Effector CD4-positive, alpha-beta T cell (primary cell): ENCODE data around the gene SPTBN5.

Experiments
- DNase-seq: peaks from one replicate; pipeline ENCODE4 v3.0.0-alpha.2; 2020

Gene SPTBN5

DNA sequence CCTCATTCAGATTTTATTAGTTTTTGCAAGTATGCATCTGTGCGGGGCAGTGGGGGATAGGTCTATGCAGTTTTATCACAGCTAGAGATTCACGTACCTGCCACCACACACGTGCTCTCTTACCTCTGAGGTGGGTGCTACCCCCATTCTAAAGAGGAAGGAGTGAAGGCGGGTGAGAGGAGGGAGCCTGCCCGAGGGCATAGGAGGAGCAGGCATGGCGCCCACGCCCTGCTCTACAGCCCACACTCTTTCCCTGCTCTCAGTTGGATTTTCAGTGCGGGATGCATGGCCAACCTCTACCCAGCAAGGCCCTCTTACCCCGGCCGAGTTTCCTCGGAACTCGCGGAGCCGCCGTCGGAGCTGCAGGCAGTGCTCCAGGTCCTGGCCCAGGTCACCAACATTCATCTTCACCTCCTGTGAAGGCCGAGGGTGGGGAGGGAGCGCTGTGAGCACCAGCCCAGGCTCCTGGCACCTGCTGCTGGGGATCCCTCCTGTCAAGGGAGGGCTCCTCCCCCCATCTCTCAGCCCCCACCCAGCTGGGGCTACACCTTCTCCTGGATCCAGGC is 28.3 kb downstream of the SPTBN5 start:
- DNase-seq = no peak

DNA sequence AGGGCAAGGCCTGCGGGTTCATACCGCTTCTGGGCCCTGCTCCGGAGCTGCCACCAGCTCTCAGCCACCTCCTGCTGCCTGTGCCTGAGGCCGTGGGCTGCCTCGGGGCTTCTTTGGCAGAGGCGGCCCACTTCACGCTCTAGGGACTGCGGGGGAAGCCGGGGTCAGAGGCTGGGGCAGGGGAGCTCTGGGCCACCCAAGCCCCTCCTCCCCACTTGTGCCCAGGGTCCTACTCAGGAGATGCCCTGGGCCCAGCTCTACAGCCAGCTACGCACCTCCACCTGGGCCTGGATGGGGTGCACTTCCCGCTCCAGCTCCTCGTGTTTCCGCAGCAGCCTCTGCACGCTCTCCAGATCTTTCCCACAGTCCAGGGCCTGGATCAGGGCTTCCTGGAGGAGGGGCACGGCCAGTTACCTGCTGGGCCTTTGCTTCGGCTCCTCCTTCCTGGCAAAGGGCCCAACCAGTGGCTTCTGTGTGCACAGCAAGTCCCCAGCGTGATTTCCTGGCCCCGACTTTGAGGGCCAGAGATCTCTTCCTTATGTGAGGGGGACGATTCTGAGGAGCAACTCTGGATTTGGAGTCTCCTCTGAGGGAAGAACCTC is 31.2 kb downstream of the SPTBN5 start:
- no peak for DNase-seq

DNA sequence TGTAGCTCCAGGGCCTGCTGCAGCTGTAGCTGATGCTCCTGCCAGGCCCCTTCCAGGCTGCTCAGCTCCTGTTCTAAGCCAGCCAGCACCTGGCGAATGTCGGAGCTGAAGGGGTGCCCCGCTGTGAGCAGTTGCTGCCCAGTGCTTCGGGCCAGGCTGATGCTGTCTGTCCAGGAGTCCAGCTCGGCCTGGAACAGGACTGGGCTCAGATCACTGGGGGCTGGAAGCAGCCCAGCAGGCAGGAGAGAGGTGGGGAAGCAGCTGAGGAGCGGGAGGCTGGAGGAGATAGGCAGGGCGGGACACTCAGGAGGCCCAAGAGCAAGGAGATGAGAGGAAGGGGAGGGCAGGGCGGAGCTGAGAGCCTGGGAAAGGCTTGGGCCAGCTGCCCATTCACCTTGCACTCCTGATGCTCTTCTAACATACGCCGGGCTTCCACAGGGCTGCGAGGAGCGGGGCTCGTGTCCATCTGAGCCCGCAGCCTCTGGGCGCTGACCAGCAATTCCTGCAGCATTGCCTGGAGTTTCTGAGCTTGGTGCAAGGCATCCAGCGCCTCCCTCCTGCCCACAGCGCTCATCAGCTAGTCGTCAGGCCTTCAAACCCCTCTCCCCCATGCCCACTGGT is 32.0 kb downstream of the SPTBN5 start:
- DNase-seq = no peak

DNA sequence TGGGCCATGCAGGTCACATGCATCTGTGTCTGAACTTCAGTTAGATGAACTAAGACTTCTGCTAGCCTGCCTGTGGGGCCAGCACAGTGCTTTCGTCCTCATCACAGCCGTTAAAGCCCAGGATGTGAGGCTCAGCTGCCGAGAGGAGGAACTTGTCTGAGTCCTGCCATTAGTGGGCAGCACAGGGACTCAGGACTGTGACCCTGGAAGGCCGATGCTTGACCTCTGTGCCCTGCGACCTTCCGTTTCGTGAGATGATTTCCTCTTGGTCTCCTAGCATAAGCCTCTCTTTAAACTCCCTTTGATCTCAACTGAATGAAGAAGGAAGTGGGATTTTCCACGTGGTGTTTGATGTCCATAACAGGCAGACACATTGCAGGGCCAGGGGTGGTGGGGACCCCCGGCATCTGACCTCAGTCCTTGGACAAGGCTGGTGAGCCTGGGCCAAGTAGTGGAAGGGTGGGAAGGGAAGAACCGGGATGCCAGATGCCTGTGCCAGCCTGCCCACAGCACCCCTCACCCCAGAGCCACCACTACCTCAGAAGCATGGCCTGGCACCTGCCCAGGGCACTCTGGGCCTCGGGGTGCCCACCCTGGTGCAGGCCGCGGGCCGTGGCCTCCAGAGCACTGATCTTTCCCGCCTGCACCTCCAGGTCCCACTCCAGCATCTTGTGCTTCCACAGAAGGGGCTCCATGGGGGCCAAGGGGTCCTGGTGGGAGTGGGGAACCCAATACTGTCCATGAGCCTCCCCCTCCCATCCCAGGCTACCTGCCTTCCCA is 33.6 kb downstream of the SPTBN5 start:
- no peak for DNase-seq

DNA sequence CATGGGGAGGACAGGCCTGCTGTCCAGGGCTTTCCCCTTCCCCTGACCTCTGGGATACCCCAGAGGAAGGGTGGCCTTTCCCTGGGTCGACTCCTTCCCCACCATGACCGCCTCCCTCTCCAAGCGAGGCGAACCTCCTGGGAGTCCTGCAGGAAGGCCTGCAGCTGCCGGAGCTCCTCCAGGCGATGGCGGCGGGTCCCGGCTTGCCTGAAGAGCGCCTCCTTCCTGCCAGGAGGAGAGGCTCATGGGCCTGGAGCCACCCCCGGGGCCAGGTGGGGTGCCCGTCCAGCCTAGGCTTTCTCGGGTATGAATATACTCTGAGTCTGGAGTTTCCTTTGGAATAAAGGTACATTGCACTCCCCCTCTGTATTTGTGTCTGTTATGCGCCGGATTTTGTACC is 35.1 kb downstream of the SPTBN5 start:
- DNase-seq = no peak

DNA sequence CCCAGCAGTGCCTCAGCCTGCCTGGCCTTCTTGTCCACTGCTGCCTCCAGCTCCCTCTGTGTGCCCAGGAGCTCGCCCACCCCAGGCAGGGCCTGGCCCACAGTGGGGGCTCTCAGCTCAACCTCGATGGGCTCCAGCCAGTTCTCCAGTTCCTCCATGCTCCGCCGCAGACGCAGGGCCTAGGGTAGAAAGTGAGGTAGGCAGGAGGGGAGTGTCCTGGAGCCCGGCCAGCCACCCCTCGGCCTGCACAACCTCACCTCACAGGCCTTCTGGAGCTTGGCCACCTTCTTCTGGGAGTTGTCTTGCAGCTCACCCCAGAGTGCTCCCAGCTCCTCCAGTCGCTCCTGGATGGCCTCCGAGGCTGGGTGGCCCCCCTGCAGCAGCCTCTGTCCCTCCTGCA is 36.5 kb downstream of the SPTBN5 start:
- DNase-seq = no peak

DNA sequence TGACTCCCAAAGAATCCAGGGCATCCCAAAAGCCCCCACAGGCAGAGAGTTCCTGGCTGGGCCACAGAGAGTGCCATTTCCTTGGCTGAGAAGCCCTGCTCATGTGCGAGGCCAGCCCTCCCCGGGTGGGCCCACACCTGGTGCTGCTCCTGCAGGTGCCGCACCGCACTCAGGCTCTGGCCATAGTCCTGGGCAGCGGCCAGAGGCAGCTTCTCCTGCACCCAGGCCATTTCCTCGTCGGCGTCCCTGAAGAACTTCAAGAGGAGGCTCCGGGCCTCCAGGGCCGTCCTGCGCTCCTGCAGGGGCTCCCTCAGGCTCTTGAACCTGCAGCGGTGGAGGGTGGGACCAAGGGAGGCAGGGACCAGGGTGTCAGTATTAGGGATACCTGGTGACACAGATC is 37.1 kb downstream of the SPTBN5 start:
- no peak for DNase-seq

DNA sequence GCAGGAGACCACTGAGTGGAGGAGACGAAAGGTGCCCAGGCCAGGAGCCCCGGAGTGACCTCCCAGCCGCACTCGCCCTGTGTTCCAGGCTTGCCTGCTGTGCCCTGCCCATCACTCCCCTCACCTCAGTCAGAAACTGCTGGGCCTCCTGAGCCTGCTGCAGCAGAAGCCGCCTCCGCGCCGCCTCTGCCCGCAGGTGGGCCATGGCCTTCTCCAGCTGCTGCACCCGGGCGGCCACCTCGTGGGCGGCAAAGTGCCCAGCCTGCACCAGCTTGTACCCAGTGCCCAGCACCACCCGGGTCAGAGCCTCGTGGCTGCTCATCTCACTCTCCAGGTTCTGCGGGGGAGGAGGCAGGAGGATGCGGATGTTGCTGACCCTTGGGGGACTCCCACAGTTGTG is 37.6 kb downstream of the SPTBN5 start:
- no peak for DNase-seq

DNA sequence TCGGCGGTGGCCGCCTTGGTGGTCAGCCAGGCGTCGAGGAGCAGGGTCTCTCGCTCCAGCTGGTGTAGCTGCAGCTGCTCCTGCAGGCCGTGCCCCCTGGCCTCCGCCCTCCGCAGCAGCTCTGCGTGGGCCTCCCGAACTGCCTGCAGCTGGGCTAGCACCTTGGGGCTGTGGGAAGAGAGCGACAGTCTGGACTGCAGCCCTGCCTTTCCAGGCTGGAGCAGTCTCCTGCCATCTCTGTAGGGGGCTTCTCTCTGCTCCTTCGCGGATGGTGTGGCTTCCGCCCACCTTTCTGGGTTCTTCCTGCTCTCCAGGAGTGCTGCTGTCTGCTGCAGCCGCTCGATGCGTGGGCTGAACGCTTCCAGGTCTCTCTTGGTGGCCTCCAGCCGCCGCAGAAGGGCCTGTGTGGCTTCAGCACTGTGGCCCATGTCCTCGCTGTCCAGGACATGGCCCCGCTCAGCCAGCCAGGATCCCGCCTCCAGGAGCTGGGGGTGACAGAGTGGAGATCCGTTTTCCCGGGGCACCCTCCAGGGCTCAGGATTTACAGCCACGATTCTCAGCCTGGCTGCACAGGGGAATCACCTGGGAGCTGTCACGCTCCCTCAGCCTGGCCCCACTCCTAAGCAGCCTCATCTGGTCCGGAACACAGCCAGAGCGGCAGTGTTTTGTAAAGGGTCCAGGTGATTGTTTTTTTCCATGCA is 38.4 kb downstream of the SPTBN5 start:
- DNase-seq = no peak

DNA sequence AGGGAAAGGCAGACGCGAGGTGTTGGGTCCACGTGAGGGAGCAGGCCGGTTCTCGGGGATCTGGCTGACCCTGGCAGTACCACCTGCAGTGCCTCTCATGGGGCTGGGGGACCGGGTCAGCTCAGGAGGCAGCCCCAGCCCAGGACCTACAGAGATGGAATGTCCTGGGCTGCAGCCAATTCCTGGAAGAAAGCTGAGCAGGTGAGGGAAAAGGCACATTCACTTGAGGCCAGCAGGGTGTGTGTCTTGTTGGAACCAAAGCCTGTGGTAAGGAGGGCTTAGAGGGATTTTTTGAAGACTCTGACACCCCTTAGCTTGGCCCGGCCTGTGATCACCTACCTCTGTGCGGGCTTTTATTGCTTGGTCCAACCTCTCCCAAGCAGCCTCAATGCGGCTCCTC is 39.4 kb downstream of the SPTBN5 start:
- DNase-seq = no peak

DNA sequence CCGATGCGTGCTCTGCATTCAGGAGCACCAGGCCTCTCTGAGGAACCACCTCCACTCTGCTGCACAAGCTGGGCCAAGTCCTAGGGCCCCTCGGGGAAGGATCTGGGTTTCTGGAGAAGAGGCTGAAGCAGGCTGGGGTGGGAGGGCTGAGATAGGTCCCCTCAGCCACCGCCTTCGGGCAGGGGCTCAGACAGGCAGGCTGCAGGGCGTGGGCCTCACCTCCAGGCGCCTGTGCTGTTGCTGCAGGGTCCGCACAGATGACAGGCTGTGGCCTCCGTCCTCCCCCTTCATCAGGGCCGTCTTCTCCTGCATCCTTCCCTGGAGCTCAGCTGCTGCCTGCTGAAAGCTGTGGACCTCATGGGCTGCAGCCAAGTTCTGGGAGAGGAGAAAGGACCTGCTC is 40.0 kb downstream of the SPTBN5 start:
- DNase-seq = no peak

DNA sequence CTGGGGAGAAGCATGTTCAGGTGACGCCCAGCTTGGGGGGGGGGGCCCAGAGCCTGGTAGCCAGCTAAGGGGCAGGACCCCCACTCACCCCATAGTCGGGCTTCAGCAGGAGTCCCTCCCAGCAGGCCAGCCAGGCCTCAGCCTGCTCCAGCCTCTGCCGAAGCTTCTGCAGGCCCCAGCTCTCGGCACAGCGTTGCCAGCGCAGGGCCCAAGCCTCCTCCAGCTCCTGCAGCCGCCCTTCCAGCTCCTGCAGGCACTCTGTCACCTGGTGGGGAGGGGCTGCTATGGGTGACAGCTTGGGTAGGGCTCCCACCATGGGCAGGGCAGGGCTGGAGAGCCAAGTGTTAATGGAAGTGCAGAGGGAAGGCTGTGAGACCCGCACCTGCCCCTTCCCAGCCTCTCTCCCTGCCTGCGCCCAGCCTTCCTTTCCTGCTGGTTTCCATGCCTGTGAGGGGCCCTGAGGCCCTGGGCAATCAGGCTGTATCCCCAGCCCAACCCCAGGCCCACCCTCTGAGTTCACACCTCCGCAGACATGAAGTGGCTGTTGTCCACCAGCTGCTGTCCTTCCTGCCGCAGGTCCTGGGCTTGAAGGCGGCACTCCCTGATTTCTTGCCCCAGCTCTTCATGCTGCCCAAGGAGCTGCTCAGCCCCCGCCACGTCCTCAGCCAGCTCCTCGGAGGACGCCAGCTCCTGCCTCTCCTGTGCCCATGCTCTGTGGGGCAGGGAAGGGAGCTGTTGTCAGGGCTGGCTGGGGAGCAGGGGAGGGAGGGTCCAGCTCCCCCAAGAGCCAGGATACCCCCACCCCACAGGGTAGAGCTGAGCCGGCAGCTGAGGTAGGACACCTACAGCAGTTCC is 40.9 kb downstream of the SPTBN5 start:
- no peak for DNase-seq

DNA sequence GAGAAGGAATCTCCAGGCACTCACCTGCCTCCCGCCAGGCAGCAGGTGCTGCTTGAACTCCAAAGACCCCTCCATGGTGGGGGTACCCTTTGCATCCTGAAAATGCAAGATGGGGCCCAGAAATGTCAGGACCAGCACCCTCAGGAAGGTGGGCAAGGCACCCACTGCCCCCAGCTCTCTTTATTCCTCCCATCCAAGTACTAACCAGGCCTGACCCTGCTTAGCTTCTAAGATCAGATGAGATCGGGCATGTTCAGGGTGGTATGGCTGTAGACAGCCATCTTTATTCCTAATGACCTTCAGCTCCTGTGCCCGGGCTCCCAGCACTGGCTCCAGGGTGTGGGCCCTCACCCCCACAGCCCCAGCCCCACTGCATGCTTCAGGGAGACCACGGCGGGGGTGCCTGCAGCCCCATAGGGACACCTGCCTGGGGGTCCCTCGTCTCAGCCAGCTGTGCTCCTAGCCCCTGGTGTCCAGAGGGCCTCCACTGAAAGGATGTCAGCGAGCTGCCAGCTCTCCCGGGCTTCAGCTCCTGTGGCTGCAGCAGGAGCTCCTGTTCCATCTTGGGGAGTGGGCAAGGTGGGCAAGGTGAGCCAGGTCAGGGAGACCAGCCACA is 42.0 kb downstream of the SPTBN5 start:
- no peak for DNase-seq

DNA sequence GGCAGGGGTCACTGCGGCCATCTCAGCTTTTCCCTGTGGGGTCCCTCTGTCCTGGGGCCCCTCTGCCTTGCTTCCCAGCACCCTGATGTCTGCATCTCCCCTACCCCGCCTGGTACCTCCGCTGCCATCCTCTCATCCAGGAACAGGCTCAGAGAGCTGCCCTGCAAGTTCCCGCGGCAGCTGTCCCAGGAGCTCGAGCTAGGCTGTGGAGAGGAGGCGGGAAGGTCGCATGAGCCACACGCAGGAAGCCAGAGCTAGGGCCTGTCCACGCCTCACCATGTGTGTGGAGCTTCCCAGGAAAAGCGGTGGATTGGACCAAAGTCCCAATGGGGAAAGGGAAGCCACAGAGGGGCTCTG is 42.7 kb downstream of the SPTBN5 start:
- DNase-seq = no peak

DNA sequence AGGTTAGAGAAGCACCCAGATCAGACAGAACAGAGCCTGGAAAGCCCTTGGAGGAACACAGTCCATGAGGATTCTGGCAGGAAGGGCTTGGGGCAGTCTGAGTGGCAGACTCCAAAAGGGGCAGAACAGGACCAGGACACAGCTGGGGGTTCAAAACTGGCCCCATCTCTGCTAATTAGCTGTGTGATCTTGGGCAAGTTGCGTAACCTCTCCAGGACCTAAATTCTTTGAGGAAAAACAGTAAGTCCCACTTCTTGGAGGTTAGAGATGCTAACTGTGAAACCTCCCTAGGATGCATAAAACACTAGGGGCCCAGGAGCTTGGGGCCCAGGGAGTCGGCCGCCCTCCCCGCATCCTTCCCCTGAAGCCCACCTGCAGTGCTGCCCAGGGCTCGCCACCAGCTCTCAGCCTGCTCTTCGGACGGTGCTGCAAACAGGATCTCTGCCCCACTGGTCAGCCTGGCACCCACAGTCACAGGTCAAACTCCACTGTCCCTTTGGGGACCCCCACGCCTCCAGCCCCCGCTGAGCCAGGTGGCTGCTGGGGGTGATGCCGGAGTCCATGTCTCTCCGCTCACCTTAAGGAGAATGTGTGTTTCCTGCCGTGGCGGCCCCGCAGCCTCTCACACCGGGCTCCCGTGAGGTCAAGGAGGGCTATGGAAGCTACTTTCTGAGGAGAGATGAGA is 43.2 kb downstream of the SPTBN5 start:
- DNase-seq = no peak

DNA sequence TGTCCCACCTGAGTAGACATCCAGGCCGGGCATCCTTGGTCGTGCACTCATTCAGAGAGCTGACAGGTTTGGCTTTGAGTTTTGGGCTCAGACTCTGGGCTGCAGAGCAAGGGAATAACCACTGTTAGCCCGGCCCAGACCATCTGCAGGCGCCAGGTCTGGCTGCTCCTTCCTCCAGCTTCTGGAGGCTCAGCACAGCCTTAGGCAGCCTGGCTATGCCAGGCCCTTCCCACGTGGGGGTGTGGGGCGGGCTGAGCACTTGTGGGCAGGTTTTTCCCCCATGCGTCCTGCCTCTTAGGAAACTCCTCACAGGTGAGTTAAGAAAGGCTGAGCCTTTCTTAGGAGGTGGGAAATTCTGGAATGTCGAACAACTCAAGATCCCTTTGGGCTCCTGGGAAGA is 44.0 kb downstream of the SPTBN5 start:
- DNase-seq = no peak

DNA sequence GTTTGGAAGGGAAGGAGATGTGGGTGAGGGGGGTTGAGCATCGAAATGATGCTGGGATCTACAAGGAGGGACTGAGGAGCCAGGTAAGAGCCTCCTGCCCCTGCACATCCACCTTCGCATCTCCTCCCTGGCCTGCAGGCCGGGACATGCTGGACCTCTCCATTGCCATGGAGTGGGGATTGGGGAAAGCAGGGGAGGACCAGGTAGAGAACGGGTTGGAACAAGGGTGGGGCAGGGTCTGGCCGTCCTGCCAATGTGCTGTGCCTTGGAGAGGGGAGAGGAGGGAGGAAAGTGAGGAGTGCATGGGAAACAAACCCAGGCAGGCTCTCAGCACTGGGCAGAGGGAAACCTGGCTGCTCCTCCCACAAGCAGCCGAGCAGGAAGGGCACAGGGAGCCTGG is 44.6 kb downstream of the SPTBN5 start:
- DNase-seq = no peak

DNA sequence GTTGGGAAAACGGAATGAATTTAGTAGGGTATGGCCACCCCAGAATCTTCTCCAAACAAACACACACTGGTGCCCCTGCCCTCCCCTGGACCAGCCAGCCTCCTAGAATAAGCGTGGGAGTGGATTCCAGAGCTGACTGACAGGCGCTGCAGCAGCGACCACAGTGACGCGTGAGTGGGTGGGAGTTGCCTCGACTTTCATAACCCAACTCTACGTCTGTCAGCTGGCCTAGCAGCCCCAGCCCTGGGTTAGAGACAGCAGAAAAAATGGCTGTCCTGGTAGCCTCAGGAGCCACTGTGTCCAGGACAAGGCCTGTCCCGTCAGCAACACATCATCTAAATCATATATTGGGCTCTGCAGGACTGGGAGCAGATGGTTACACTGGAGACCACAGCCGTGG is 45.2 kb downstream of the SPTBN5 start:
- DNase-seq = no peak

DNA sequence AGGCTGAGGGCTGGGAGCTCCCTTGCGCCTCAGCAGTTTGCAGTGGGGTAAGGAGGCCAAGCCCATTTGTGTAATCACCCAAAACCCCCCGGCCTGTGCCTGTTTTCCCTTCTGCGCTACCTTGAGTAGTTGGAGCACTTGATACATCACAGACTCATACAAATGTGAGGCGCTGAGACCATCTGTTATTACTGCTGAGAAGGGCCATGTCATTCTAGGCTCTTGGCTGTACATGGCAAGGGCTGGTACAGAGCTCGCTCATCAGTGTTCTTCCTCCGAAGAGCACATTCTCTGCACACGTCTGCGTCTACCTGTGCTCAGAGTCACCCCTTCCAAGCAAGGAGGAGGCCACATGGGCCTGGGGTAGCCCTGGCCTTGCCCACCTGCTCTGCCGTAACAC is 45.9 kb downstream of the SPTBN5 start:
- no peak for DNase-seq

DNA sequence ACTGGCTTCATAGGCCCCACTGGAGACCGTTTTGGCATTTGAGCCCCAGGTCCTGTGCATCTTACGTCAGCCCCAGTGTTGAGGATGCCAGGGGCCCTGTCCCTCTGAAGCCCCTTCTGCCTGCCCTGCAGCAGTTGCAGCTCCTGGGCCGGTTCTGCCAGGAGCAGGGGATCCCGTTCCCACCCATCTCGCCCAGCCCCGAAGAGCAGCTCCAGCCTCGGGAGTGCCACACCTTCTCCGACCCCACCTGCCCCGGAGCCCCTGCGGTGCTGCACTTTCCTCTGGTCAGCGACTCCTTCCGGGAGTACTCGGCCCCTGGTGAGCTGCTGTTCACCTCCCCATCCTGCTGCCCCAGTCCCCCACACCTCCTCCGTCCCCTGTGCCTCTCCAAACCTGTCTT is 46.6 kb downstream of the SPTBN5 start:
- DNase-seq = no peak

DNA sequence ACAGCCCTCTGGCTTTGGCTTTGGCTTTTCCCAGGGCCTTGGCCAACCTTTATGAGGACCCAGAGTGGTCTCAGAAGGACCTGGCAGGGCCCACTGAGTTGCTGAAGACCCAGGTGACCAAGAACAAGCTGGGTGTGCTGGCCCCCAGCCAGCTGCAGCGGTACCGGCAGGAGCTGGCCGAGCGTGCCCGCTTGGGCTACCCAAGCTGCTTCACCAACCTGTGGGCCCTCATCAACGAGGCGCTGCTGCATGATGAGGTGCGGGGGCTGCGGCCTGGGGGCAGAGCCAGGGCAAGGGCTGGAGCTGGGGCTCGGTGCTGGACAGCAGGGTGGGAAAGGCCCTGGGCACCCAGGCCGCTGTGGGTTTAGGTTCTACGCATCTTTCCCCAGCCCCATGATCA is 49.0 kb downstream of the SPTBN5 start:
- DNase-seq = no peak

DNA sequence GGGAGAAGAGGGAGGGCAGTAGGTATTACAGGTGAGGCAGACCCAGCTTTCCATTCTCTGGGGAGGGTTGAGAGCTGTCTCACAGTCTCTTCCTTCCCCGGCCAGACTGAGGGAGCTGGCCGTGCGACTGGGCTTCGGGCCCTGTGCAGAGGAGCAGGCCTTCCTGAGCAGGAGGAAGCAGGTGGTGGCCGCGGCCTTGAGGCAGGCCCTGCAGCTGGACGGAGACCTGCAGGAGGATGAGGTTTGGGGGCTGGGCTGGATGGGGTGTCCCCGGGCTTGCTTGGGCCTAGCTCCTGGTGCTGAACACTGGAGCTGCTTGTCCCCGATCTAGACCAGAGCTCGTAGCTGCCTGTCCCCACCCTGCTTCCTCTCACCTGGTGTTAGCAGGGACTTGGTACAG is 50.3 kb downstream of the SPTBN5 start:
- DNase-seq = no peak
